ENCODE results near the gene TBC1D1. TPM values are rescaled to one million over a fixed set of nuclear protein-coding genes. Genes with fewer than 3 reads are reported as not detected.
A peak's percentile ranks its signal among the peaks of the same experiment; 100 is the strongest.

TBC1D1 gene
- total and polyA plus RNA-seq, 4 experiments from 2014 or later = 15.3 to 46.7 (median 34.3) TPM

GRCh38 chr4:37924946-37925345 is 34.1 kb downstream of the TBC1D1 start:
- Mint-ChIP-seq H3K27ac (peak overlapping the region in 1 of 7 donors; percentile 66), H3K9me3 (peaks cover 0 to 11% (median 0%) of the 10 kb centered on the region in 8 donors), H3K27me3 (no peaks in the 10 kb centered on the region), H3K4me3 (no peak overlapping the region), H3K4me1 (peaks cover 36 to 68% (median 50%) of the 10 kb centered on the region in 4 donors), H3K36me3 (peaks cover 24 to 45% of the 10 kb centered on the region in 2 donors)
- Histone ChIP-seq H3K4me3 (ENCODE audit: low read length in 2 of 2) (no peak overlapping the region), H3K27me3 (ENCODE audit: insufficient read depth, low read length) (no peaks in the 10 kb centered on the region), H3K27ac (ENCODE audit: low read depth, low read length) (no peak overlapping the region), H3K4me1 (ENCODE audit: insufficient read depth, low read length) (peaks cover 19% of the 10 kb centered on the region), H3K9me3 (ENCODE audit: control insufficient read depth in 1 of 2, low read length in 2 of 2) (no peaks in the 10 kb centered on the region), H3K36me3 (ENCODE audit: insufficient read depth, low read length) (no peaks in the 10 kb centered on the region)
- POLR2A ChIA-PET (ENCODE audit: partially characterized antibody) = no interaction called here
- no peak for DNase-seq
- CTCF ChIA-PET (ENCODE audit: partially characterized antibody) = no interaction called here
- intact Hi-C loops (cut with micrococcal nuclease) = no loop called here

DNA sequence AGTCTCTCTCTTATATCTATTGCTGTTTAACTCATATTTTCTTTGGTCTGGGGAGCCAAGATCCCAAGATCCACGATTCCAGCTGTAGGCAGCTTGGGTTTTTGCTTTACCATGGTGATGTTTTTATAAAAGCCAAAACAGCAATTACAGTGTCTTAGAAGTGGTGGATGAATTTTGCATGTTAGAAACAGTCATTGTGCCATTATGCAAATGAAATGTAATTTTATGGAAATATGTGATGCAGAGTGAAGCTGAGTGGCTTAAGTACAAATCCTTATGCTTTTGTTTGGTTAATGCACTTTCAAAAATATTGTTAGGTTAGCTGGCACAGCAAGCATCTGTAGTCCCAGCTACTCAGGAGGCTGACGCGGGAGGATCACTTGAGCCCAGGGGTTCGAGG is 36.5 kb downstream of the TBC1D1 start:
- no peak overlapping the region for H3K4me3 ChIP-seq (ENCODE audit: low read length in 2 of 2)
- no peaks in the 10 kb centered on the region for H3K27me3 ChIP-seq (ENCODE audit: insufficient read depth, low read length)
- DNase-seq = no peak
- CTCF ChIA-PET (ENCODE audit: partially characterized antibody) = interaction anchor here (0.9 kb wide), 1 partner anchor 25 kb away, joined by 3 read pairs; no protein-coding TSS in a partner anchor
- no peak overlapping the region for H3K27ac ChIP-seq (ENCODE audit: low read depth, low read length)
- Mint-ChIP-seq H3K4me1 (peaks cover 25 to 54% (median 36%) of the 10 kb centered on the region in 4 donors), H3K27me3 (no peaks in the 10 kb centered on the region), H3K36me3 (peaks cover 16 to 38% of the 10 kb centered on the region in 2 donors), H3K9me3 (peaks cover 0 to 10% (median 0%) of the 10 kb centered on the region in 8 donors), H3K27ac (no peak overlapping the region), H3K4me3 (peak overlapping the region in 1 of 8 donors; percentile 37)
- no peaks in the 10 kb centered on the region for H3K36me3 ChIP-seq (ENCODE audit: insufficient read depth, low read length)
- POLR2A ChIA-PET (ENCODE audit: partially characterized antibody) = no interaction called here
- H3K9me3 ChIP-seq (ENCODE audit: control insufficient read depth in 1 of 2, low read length in 2 of 2) = no peaks in the 10 kb centered on the region
- intact Hi-C loops (cut with micrococcal nuclease) = no loop called here
- H3K4me1 ChIP-seq (ENCODE audit: insufficient read depth, low read length) = peaks cover 19% of the 10 kb centered on the region

DNA sequence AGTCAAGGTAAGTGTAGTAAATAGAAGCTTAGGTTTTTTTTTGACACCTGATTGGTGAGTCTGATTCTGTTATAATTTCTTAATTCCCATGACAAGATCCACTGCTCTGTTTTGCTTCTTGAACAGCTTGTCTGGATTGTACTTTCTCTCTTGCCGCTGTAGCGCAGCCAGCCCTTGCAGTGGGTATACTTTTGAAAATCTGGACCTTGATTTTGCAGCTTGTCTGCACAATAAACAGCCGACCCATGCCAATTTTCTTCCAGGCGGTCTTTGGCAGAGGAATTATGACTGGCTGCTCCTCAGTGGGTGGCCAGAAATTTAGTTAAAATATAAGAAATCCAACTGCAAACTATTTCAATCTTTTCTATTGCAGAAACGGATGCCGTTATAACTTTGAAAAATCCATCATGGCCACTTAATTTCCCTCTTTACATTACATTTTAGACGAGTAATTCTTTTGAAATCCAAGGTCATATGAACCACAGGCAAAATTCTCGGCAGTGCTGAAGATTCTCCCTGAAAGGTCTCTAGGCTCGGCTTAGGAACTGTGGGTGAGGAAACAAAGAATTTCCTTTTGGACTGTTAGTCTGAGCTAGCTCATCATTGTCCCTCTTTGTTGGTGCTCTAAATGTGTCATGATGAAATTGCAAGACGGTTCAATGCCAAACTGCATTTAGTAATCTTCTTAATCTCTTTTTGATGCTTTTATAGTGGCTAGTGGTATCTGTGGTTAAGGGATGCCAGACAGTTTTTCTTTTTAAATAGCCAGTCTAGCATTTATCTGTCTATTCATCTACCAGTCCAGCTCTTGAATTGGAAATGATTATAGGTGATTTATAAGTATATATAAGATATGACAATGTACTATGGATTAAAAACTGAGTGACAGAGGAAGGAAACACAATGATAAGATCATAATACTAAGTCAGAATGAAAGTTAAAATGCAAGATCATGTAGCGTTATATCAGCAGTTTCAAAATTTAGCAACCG is 37.8 kb downstream of the TBC1D1 start:
- peaks cover 26 to 46% (median 36%) of the 10 kb centered on the region in 4 donors for H3K4me1 Mint-ChIP-seq
- H3K27me3 ChIP-seq (ENCODE audit: insufficient read depth, low read length) = no peaks in the 10 kb centered on the region
- H3K4me3 Mint-ChIP-seq = peak overlapping the region in 4 of 8 donors; percentile 3 to 72 (median 14)
- CTCF ChIA-PET (ENCODE audit: partially characterized antibody) = no interaction called here
- peaks cover 19% of the 10 kb centered on the region for H3K4me1 ChIP-seq (ENCODE audit: insufficient read depth, low read length)
- H3K9me3 Mint-ChIP-seq = no peaks in the 10 kb centered on the region
- intact Hi-C loops (cut with micrococcal nuclease) = no loop called here
- H3K27ac ChIP-seq (ENCODE audit: low read depth, low read length) = no peak overlapping the region
- H3K4me3 ChIP-seq (ENCODE audit: low read length in 2 of 2) = no peak overlapping the region
- no peaks in the 10 kb centered on the region for H3K36me3 ChIP-seq (ENCODE audit: insufficient read depth, low read length)
- no peaks in the 10 kb centered on the region for H3K9me3 ChIP-seq (ENCODE audit: control insufficient read depth in 1 of 2, low read length in 2 of 2)
- H3K36me3 Mint-ChIP-seq = peaks cover 16 to 29% of the 10 kb centered on the region in 2 donors
- no peaks in the 10 kb centered on the region for H3K27me3 Mint-ChIP-seq
- peak in 4 of 5 donors; percentile 6 to 53 (median 34) for DNase-seq
- H3K27ac Mint-ChIP-seq = peak overlapping the region in 2 of 7 donors; percentile 5 to 38
- POLR2A ChIA-PET (ENCODE audit: partially characterized antibody) = no interaction called here

DNA sequence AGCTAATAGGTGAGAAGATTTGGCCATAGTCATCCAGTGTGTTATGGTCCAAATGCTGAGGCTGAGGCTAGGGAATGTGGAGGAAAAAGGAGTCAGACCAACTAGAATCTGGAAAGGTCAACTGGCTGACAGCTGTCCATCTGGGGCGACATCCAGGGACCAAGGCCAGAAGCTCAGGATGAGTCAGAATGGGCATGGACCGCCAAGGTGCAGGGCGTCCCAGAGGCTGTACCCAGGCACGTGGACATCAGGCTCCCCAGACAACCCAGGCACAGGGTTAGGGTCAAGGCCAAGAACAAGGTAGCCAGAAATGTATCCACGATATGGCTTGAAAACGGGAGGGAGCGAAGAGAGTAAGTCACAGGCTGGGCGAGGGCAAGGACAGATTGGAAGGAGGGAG is 43.2 kb downstream of the TBC1D1 start:
- H3K9me3 ChIP-seq (ENCODE audit: control insufficient read depth in 1 of 2, low read length in 2 of 2) = no peaks in the 10 kb centered on the region
- peaks cover 7% of the 10 kb centered on the region for H3K4me1 ChIP-seq (ENCODE audit: insufficient read depth, low read length)
- DNase-seq = no peak
- H3K27me3 ChIP-seq (ENCODE audit: insufficient read depth, low read length) = no peaks in the 10 kb centered on the region
- H3K36me3 ChIP-seq (ENCODE audit: insufficient read depth, low read length) = no peaks in the 10 kb centered on the region
- intact Hi-C loops (cut with micrococcal nuclease) = no loop called here
- no peaks in the 10 kb centered on the region for H3K27me3 Mint-ChIP-seq
- peaks cover 10 to 15% (median 11%) of the 10 kb centered on the region in 4 donors for H3K4me1 Mint-ChIP-seq
- H3K4me3 ChIP-seq (ENCODE audit: low read length in 2 of 2) = no peak overlapping the region
- peak overlapping the region in 1 of 7 donors; percentile 52 for H3K27ac Mint-ChIP-seq
- H3K9me3 Mint-ChIP-seq = peaks cover 0 to 7% (median 4%) of the 10 kb centered on the region in 8 donors
- no peak overlapping the region for H3K27ac ChIP-seq (ENCODE audit: low read depth, low read length)
- H3K36me3 Mint-ChIP-seq = peaks cover 19 to 24% of the 10 kb centered on the region in 2 donors
- ChIA-PET CTCF (ENCODE audit: partially characterized antibody) (no interaction called here), POLR2A (ENCODE audit: partially characterized antibody) (no interaction called here)
- no peak overlapping the region for H3K4me3 Mint-ChIP-seq

GRCh38 chr4:37934609-37935008 is 43.7 kb downstream of the TBC1D1 start:
- ChIA-PET CTCF (ENCODE audit: partially characterized antibody) (interaction anchor here (0.5 kb wide), 1 partner anchor 50 kb away, joined by 3 read pairs; no protein-coding TSS in a partner anchor), POLR2A (ENCODE audit: partially characterized antibody) (no interaction called here)
- Mint-ChIP-seq H3K4me1 (peaks cover 6 to 9% (median 7%) of the 10 kb centered on the region in 4 donors), H3K36me3 (peaks cover 17 to 23% of the 10 kb centered on the region in 2 donors), H3K27me3 (no peaks in the 10 kb centered on the region), H3K27ac (no peak overlapping the region), H3K4me3 (no peak overlapping the region), H3K9me3 (peaks cover 0 to 7% (median 4%) of the 10 kb centered on the region in 8 donors)
- Histone ChIP-seq H3K4me1 (ENCODE audit: insufficient read depth, low read length) (peaks cover 2% of the 10 kb centered on the region), H3K36me3 (ENCODE audit: insufficient read depth, low read length) (no peaks in the 10 kb centered on the region), H3K9me3 (ENCODE audit: control insufficient read depth in 1 of 2, low read length in 2 of 2) (no peaks in the 10 kb centered on the region), H3K27ac (ENCODE audit: low read depth, low read length) (no peak overlapping the region), H3K27me3 (ENCODE audit: insufficient read depth, low read length) (no peaks in the 10 kb centered on the region), H3K4me3 (ENCODE audit: low read length in 2 of 2) (no peak overlapping the region)
- intact Hi-C loops (cut with micrococcal nuclease) = no loop called here
- no peak for DNase-seq

GRCh38 chr4:37935026-37935425 is 44.1 kb downstream of the TBC1D1 start:
- ChIA-PET POLR2A (ENCODE audit: partially characterized antibody) (no interaction called here), CTCF (ENCODE audit: partially characterized antibody) (interaction anchor here (0.5 kb wide), 1 partner anchor 49 kb away, joined by 3 read pairs; no protein-coding TSS in a partner anchor)
- Histone ChIP-seq H3K27ac (ENCODE audit: low read depth, low read length) (no peak overlapping the region), H3K27me3 (ENCODE audit: insufficient read depth, low read length) (no peaks in the 10 kb centered on the region), H3K9me3 (ENCODE audit: control insufficient read depth in 1 of 2, low read length in 2 of 2) (no peaks in the 10 kb centered on the region), H3K4me3 (ENCODE audit: low read length in 2 of 2) (no peak overlapping the region), H3K36me3 (ENCODE audit: insufficient read depth, low read length) (no peaks in the 10 kb centered on the region), H3K4me1 (ENCODE audit: insufficient read depth, low read length) (no peaks in the 10 kb centered on the region)
- intact Hi-C loops (cut with micrococcal nuclease) = no loop called here
- Mint-ChIP-seq H3K27ac (no peak overlapping the region), H3K9me3 (peaks cover 0 to 7% (median 4%) of the 10 kb centered on the region in 8 donors), H3K36me3 (peaks cover 13 to 22% of the 10 kb centered on the region in 2 donors), H3K4me1 (peaks cover 4 to 5% (median 5%) of the 10 kb centered on the region in 4 donors), H3K27me3 (no peaks in the 10 kb centered on the region), H3K4me3 (no peak overlapping the region)
- DNase-seq = no peak

- Mint-ChIP-seq H3K4me3 (no peak overlapping the region), H3K36me3 (peaks cover 12 to 19% of the 10 kb centered on the region in 2 donors), H3K27ac (no peak overlapping the region), H3K4me1 (peaks cover 15 to 23% (median 18%) of the 10 kb centered on the region in 4 donors), H3K27me3 (no peaks in the 10 kb centered on the region), H3K9me3 (peaks cover 0 to 9% (median 4%) of the 10 kb centered on the region in 8 donors)
- Histone ChIP-seq H3K27me3 (ENCODE audit: insufficient read depth, low read length) (no peaks in the 10 kb centered on the region), H3K4me1 (ENCODE audit: insufficient read depth, low read length) (no peaks in the 10 kb centered on the region), H3K9me3 (ENCODE audit: control insufficient read depth in 1 of 2, low read length in 2 of 2) (no peaks in the 10 kb centered on the region), H3K27ac (ENCODE audit: low read depth, low read length) (no peak overlapping the region), H3K36me3 (ENCODE audit: insufficient read depth, low read length) (no peaks in the 10 kb centered on the region), H3K4me3 (ENCODE audit: low read length in 2 of 2) (no peak overlapping the region)
- POLR2A ChIA-PET (ENCODE audit: partially characterized antibody) = no interaction called here
- CTCF ChIA-PET (ENCODE audit: partially characterized antibody) = no interaction called here
- DNase-seq = no peak
- intact Hi-C loops (cut with micrococcal nuclease) = no loop called here
Measured at GRCh38 chr4:37936889-37937498, 46.1 kb downstream of the TBC1D1 start.

Data from CD4-positive, alpha-beta memory T cell (primary cell).